ENCODE results near the gene CDADC1. TPM values are rescaled to one million over a fixed set of nuclear protein-coding genes. Genes with fewer than 3 reads are reported as not detected.

Gene CDADC1
- total and polyA plus RNA-seq, 2 donors (not counting 3 experiments of a cell fraction or from before 2014, with no cell fraction given) = 2.4 to 9.1 TPM

DNA sequence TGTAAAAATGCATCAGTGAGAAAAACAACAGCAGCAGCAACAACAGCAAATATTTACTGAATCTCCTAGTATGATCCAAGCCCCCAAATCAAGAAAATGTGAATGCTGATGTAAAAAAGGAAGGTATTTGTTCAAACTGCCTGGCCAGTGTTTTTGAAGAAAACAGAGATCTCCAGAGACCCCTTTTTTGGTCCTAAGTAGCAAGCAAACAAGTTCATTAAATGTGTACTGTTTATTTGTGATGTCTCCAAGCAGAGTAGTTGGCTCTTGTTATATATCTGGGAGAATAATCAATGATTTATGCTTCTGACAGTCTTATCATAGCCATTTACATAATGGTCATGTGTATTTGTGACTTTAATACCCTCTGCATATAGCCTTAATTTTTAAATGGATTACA is 50.7 kb downstream of the CDADC1 start:
- H3K27ac ChIP-seq (ENCODE audit: insufficient read depth, low read depth, low read length) = no peak overlapping the region
- H3K9me1 ChIP-seq (replicated peaks; ENCODE audit: control insufficient read depth, extremely low read depth, insufficient read depth, low read length) = no peaks in the 10 kb centered on the region
- no peaks in the 10 kb centered on the region for H3K36me3 ChIP-seq (ENCODE audit: control insufficient read depth in 2 of 2, extremely low read depth in 1 of 2, insufficient read depth in 2 of 2, low read length in 2 of 2)
- intact Hi-C loops (cut with micrococcal nuclease) (no loop called here), dilution Hi-C loops (cut with MboI; ENCODE audit: extremely low pct_ligation_motif_present, low sequenced_read_pairs) (no loop called here)
- H3K27me3 ChIP-seq (ENCODE audit: control insufficient read depth in 2 of 2, insufficient read depth in 2 of 2, low read length in 2 of 2) = no peaks in the 10 kb centered on the region
- no peaks in the 10 kb centered on the region for H3K9me3 ChIP-seq (replicated peaks; ENCODE audit: control insufficient read depth, insufficient read depth, low read length)
- H4K20me1 ChIP-seq (replicated peaks; ENCODE audit: control insufficient read depth, extremely low read depth, insufficient read depth, low read length) = no peaks in the 10 kb centered on the region
- BruUV-seq (replicated peaks) = no TSS peak
- no peak overlapping the region for H2AFZ ChIP-seq (ENCODE audit: low read depth, low read length)
- H3K4me3 ChIP-seq (replicated peaks in 1 of 3; ENCODE audit: insufficient read depth in 1 of 3, low read depth in 1 of 3, low read length in 3 of 3) = no peak overlapping the region
- FAIRE-seq = no peak
- ChIA-PET CTCF (interaction anchor here (1.1 kb wide), 1 partner anchor 309 kb away, joined by 6 read pairs; no protein-coding TSS in a partner anchor), POLR2A (no interaction called here)
- no peak overlapping the region for H3K9ac ChIP-seq (replicated peaks; ENCODE audit: extremely low read depth, insufficient read depth, low read length)
- no peak for TF ChIP-seq POLR2A (IDR thresholded peaks at IDR 0.05; ENCODE audit: low read depth, low read length)
- TF ChIP-seq EZH2 (IDR thresholded peaks at IDR 0.05; ENCODE audit: borderline replicate concordance, low read depth, low read length, severe bottlenecking) = no peak
- TF ChIP-seq, protein P1, sequence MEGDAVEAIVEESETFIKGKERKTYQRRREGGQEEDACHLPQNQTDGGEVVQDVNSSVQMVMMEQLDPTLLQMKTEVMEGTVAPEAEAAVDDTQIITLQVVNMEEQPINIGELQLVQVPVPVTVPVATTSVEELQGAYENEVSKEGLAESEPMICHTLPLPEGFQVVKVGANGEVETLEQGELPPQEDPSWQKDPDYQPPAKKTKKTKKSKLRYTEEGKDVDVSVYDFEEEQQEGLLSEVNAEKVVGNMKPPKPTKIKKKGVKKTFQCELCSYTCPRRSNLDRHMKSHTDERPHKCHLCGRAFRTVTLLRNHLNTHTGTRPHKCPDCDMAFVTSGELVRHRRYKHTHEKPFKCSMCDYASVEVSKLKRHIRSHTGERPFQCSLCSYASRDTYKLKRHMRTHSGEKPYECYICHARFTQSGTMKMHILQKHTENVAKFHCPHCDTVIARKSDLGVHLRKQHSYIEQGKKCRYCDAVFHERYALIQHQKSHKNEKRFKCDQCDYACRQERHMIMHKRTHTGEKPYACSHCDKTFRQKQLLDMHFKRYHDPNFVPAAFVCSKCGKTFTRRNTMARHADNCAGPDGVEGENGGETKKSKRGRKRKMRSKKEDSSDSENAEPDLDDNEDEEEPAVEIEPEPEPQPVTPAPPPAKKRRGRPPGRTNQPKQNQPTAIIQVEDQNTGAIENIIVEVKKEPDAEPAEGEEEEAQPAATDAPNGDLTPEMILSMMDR (IDR thresholded peaks at IDR 0.05; ENCODE audit: extremely low read depth in 1 of 2, insufficient read depth in 1 of 2, low read depth in 1 of 2, low read length in 2 of 2) = no peak
- TF ChIP-seq POLR2AphosphoS5 (IDR thresholded peaks at IDR 0.05; ENCODE audit: insufficient read depth, low read depth, low read length) = no peak
- TF ChIP-seq, protein P2, sequence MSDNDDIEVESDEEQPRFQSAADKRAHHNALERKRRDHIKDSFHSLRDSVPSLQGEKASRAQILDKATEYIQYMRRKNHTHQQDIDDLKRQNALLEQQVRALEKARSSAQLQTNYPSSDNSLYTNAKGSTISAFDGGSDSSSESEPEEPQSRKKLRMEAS (IDR thresholded peaks at IDR 0.05; ENCODE audit: insufficient read depth, insufficient read length) = no peak
- TF ChIP-seq FOS (IDR thresholded peaks at IDR 0.05; ENCODE audit: borderline replicate concordance, insufficient read depth, low read length) = no peak
- no peak for TF ChIP-seq GATA2 (IDR thresholded peaks at IDR 0.05; ENCODE audit: insufficient read depth, insufficient read length, low read depth, low read length)
- no peak for TF ChIP-seq MYC (IDR thresholded peaks at IDR 0.05; ENCODE audit: low read depth, low read length)
- TF ChIP-seq JUN (IDR thresholded peaks at IDR 0.05; ENCODE audit: borderline replicate concordance, insufficient read depth, insufficient read length, low read depth) = no peak
- H3K79me2 ChIP-seq (ENCODE audit: control insufficient read depth, insufficient read depth, low read length) = no peaks in the 10 kb centered on the region
- DNase-seq (ENCODE audit: low read depth, low spot score) = no peak
- no peak overlapping the region for H3K4me2 ChIP-seq (ENCODE audit: insufficient read depth, low read length)
- H3K4me1 ChIP-seq (ENCODE audit: control insufficient read depth, extremely low read depth, insufficient read depth, low read length) = peaks cover 2% of the 10 kb centered on the region
